HepG2 (cell line): ENCODE measurements around the gene ATE1. TPM values are rescaled to one million over a fixed set of nuclear protein-coding genes. Genes with fewer than 3 reads are reported as not detected.

Experiments used
- ADNP ChIP-seq: sonication (generic); formaldehyde crosslinking; IDR thresholded peaks from 2 replicates; pipeline ENCODE4 v1.4.0; 2020; ENCODE audit warnings: missing genetic modification reagents
- BRCA1 ChIP-seq: sonication (generic); formaldehyde crosslinking; IDR thresholded peaks from 2 replicates; pipeline ENCODE4 v1.4.0; 2020; ENCODE audit warnings: missing genetic modification reagents
- CAMTA2 ChIP-seq: sonication (generic); formaldehyde crosslinking; IDR thresholded peaks from 2 replicates; pipeline ENCODE4 v1.4.0; 2020; ENCODE audit warnings: mild to moderate bottlenecking, missing genetic modification reagents, borderline replicate concordance
- CEBPB ChIP-seq: IDR thresholded peaks from 2 replicates; pipeline ENCODE4 v1.6.1; 2011; ENCODE audit warnings: low read depth, low read length, improper control_type of control experiment, borderline replicate concordance
- DBP ChIP-seq: sonication (generic); formaldehyde crosslinking; IDR thresholded peaks from 2 replicates; pipeline ENCODE4 v1.4.0; 2020; ENCODE audit warnings: missing genetic modification reagents; ENCODE audit errors: not compliant biosample characterization
- ELF1 ChIP-seq: sonication (generic); formaldehyde crosslinking; IDR thresholded peaks from 2 replicates; pipeline ENCODE4 v1.4.0; 2020; ENCODE audit warnings: missing genetic modification reagents
- ERF ChIP-seq: IDR thresholded peaks from 2 replicates; pipeline ENCODE4 v1.6.1; 2018; ENCODE audit warnings: missing biosample characterization, missing genetic modification reagents
- FOXK2 ChIP-seq: fragments of 450-650 bp; IDR thresholded peaks from 2 replicates; pipeline ENCODE4 v1.6.1; 2016
- HCFC1 ChIP-seq: fragments of 150-350 bp; IDR thresholded peaks from 2 replicates; pipeline ENCODE4 v1.6.1; 2014; ENCODE audit warnings: low read depth, low read length
- HOXA5 ChIP-seq: sonication (generic); formaldehyde crosslinking; IDR thresholded peaks from 2 replicates; pipeline ENCODE4 v1.4.0; 2020; ENCODE audit warnings: missing genetic modification reagents
- KDM1A ChIP-seq: IDR thresholded peaks from 2 replicates; pipeline ENCODE4 v1.6.1; 2016; ENCODE audit warnings: missing compliant biosample characterization
- KDM2A ChIP-seq: sonication (generic); formaldehyde crosslinking; IDR thresholded peaks from 2 replicates; pipeline ENCODE4 v1.4.0; 2020; ENCODE audit warnings: low read depth, missing genetic modification reagents, borderline replicate concordance
- KLF12 ChIP-seq: sonication (generic); formaldehyde crosslinking; IDR thresholded peaks from 2 replicates; pipeline ENCODE4 v1.4.0; 2020; ENCODE audit warnings: missing genetic modification reagents, borderline replicate concordance
- MATR3 ChIP-seq: sonication (generic); formaldehyde crosslinking; IDR thresholded peaks from 2 replicates; pipeline ENCODE4 v1.4.0; 2020; ENCODE audit warnings: missing genetic modification reagents
- NR2F1 ChIP-seq, 2 experiments: fragments of 450-650 bp in 1 of 2; formaldehyde crosslinking in 1 of 2; IDR thresholded peaks; 2 replicates each; pipeline versions ENCODE4 v1.5.0 to v1.6.1; 2016 to 2020; ENCODE audit warnings: mild to moderate bottlenecking in 1 of 2, missing compliant biosample characterization in 1 of 2, missing genetic modification reagents in 1 of 2, moderate library complexity in 1 of 2
- NR3C1 ChIP-seq: sonication (generic); formaldehyde crosslinking; IDR thresholded peaks from 2 replicates; pipeline ENCODE4 v1.4.0; 2020; ENCODE audit warnings: missing genetic modification reagents
- SRY ChIP-seq: sonication (generic); formaldehyde crosslinking; IDR thresholded peaks from 2 replicates; pipeline ENCODE4 v1.8.0; 2022; ENCODE audit warnings: mild to moderate bottlenecking, missing genetic modification reagents
- YEATS4 ChIP-seq: sonication (generic); formaldehyde crosslinking; IDR thresholded peaks from 2 replicates; pipeline ENCODE4 v1.4.0; 2020; ENCODE audit warnings: missing genetic modification reagents, borderline replicate concordance
- ZBTB1 ChIP-seq: sonication (generic); formaldehyde crosslinking; IDR thresholded peaks from 2 replicates; pipeline ENCODE4 v1.4.0; 2020; ENCODE audit warnings: missing genetic modification reagents, borderline replicate concordance
- ZC3H13 ChIP-seq: sonication (generic); formaldehyde crosslinking; IDR thresholded peaks from 2 replicates; pipeline ENCODE4 v1.8.1; 2023; ENCODE audit warnings: mild to moderate bottlenecking, missing genetic modification reagents, moderate library complexity
- ZKSCAN8 ChIP-seq: IDR thresholded peaks from 2 replicates; pipeline ENCODE4 v1.6.1; 2016; ENCODE audit warnings: borderline replicate concordance, missing genetic modification reagents, missing compliant biosample characterization
- ZNF124 ChIP-seq: sonication (generic); formaldehyde crosslinking; IDR thresholded peaks from 2 replicates; pipeline ENCODE4 v1.4.0; 2020; ENCODE audit warnings: missing genetic modification reagents
- ZNF441 ChIP-seq: sonication (generic); formaldehyde crosslinking; IDR thresholded peaks from 2 replicates; pipeline ENCODE4 v1.7.0; 2021; ENCODE audit warnings: missing genetic modification reagents, borderline replicate concordance
- ZNF484 ChIP-seq: sonication (generic); formaldehyde crosslinking; IDR thresholded peaks from 2 replicates; pipeline ENCODE4 v1.5.1; 2020; ENCODE audit warnings: mild to moderate bottlenecking, low read depth, missing genetic modification reagents, borderline replicate concordance
- ZNF577 ChIP-seq: sonication (generic); formaldehyde crosslinking; IDR thresholded peaks from 2 replicates; pipeline ENCODE4 v1.4.0; 2020; ENCODE audit warnings: mild to moderate bottlenecking, low read depth, missing genetic modification reagents, borderline replicate concordance
- ZNF589 ChIP-seq: sonication (generic); formaldehyde crosslinking; conservative IDR thresholded peaks from 2 replicates; pipeline ENCODE4 v1.8.0; 2022; ENCODE audit warnings: mild to moderate bottlenecking, moderate library complexity, missing genetic modification reagents
- ZNF781 ChIP-seq: sonication (generic); formaldehyde crosslinking; IDR thresholded peaks from 2 replicates; pipeline ENCODE4 v1.5.1; 2020; ENCODE audit warnings: borderline replicate concordance, mild to moderate bottlenecking, missing genetic modification reagents; ENCODE audit errors: not compliant biosample characterization
- ZSCAN22 ChIP-seq: sonication (generic); formaldehyde crosslinking; IDR thresholded peaks from 2 replicates; pipeline ENCODE4 v1.4.0; 2020; ENCODE audit warnings: mild to moderate bottlenecking, missing genetic modification reagents
- polyA plus RNA-seq, 8 experiments: library from polyadenylated mRNA; depleted of rRNA in 3 of 8; stranded (reverse) in 7 of 8; unstranded in 1 of 8; fragments of >200 nt; fragmentation: Illumina TruSeq in 4 of 8; extraction: Trizol in 4 of 8; gene quantifications; 2 replicates each; pipeline versions ENCODE4 v1.2.1 to v1.2.3, GENCODE V29; 2011 to 2016; ENCODE audit warnings: low read depth in 4 of 8, missing spikeins in 1 of 8, mixed read lengths in 1 of 8; ENCODE audit not compliant: insufficient read depth in 1 of 8
- total RNA-seq, 5 experiments: library from RNA; depleted of rRNA; stranded (reverse); fragments of >200 nt; fragmentation: Illumina TruSeq; extraction: Trizol; gene quantifications; 2 replicates each; pipeline ENCODE4 v1.2.3, GENCODE V29; 2016; ENCODE audit warnings: low read depth in 1 of 5
- TF ChIP-seq, protein P1 (sequence below): sonication (generic); formaldehyde crosslinking; IDR thresholded peaks from 2 replicates; pipeline ENCODE4 v1.5.0; 2020; ENCODE audit warnings: missing genetic modification reagents
- TF ChIP-seq, protein P2 (sequence below): sonication (generic); formaldehyde crosslinking; IDR thresholded peaks from 2 replicates; pipeline ENCODE4 v1.4.0; 2020; ENCODE audit warnings: mild to moderate bottlenecking, missing genetic modification reagents

Gene ATE1
- total and polyA plus RNA-seq, 2 of the 13 experiments (the other 11 are each of a cell fraction or from before 2014, with no cell fraction given) = 17.5 to 42.2 TPM

DNA sequence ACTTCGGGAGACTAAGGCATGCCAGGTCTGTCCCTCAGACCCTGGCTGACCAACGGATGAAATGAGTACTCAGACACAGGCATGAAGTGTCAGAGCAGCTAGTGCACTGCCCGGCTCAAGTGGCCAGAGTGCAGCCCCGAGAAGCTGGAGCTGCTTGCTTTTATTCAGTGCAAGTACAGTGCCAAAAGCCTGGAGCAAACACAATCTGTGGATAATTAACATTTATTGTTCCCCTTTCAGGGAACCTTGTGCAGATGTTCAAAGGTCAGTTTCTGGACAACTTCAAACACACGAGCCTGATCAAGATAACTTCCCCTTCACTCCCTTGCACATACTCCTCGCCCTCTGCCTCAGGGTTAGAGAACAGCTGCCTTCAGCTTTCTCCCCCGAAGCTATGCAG lies 7.9 kb upstream of the ATE1 start (continued):
- TF ChIP-seq ZNF441 (CRISPR knock-in tag) (no peak), ZNF484 (CRISPR knock-in tag) (no peak), KLF12 (CRISPR knock-in tag) (no peak), SRY (CRISPR knock-in tag) (no peak), FOXK2 (no peak), ELF1 (CRISPR knock-in tag) (no peak), HCFC1 (no peak), YEATS4 (CRISPR knock-in tag) (0 out of 2 replicates have a peak, but pooled peaks have one; percentile 28), NR3C1 (CRISPR knock-in tag) (no peak), DBP (no peak), CAMTA2 (no peak), NR2F1 (CRISPR knock-in tag; IDR thresholded peaks at IDR 0.05) (no peak), KDM2A (CRISPR knock-in tag) (peak; percentile 55; the same call in 1 of the 2 replicates), ZKSCAN8 (CRISPR knock-in tag) (0 out of 2 replicates have a peak, but pooled peaks have one; percentile 20), CEBPB (no peak), ERF (peak; percentile 72), ZNF124 (CRISPR knock-in tag) (peak; percentile 60; the same call in 1 of the 2 replicates), ZSCAN22 (CRISPR knock-in tag) (no peak), MATR3 (CRISPR knock-in tag) (no peak), ZNF781 (CRISPR knock-in tag) (no peak), ZNF577 (CRISPR knock-in tag) (no peak), BRCA1 (no peak), HOXA5 (peak; percentile 27; the same call in 1 of the 2 replicates), ADNP (CRISPR knock-in tag) (0 out of 2 replicates have a peak, but pooled peaks have one; percentile 10), ZC3H13 (CRISPR knock-in tag) (0 out of 2 replicates have a peak, but pooled peaks have one; percentile 47), ZBTB1 (no peak), KDM1A (CRISPR knock-in tag) (no peak), ZNF589 (CRISPR knock-in tag) (no peak)
- TF ChIP-seq, protein P1, sequence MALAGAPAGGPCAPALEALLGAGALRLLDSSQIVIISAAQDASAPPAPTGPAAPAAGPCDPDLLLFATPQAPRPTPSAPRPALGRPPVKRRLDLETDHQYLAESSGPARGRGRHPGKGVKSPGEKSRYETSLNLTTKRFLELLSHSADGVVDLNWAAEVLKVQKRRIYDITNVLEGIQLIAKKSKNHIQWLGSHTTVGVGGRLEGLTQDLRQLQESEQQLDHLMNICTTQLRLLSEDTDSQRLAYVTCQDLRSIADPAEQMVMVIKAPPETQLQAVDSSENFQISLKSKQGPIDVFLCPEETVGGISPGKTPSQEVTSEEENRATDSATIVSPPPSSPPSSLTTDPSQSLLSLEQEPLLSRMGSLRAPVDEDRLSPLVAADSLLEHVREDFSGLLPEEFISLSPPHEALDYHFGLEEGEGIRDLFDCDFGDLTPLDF (CRISPR knock-in tag) = no peak
- TF ChIP-seq, protein P2, sequence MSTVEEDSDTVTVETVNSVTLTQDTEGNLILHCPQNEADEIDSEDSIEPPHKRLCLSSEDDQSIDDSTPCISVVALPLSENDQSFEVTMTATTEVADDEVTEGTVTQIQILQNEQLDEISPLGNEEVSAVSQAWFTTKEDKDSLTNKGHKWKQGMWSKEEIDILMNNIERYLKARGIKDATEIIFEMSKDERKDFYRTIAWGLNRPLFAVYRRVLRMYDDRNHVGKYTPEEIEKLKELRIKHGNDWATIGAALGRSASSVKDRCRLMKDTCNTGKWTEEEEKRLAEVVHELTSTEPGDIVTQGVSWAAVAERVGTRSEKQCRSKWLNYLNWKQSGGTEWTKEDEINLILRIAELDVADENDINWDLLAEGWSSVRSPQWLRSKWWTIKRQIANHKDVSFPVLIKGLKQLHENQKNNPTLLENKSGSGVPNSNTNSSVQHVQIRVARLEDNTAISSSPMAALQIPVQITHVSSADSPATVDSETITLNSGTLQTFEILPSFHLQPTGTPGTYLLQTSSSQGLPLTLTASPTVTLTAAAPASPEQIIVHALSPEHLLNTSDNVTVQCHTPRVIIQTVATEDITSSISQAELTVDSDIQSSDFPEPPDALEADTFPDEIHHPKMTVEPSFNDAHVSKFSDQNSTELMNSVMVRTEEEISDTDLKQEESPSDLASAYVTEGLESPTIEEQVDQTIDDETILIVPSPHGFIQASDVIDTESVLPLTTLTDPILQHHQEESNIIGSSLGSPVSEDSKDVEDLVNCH (CRISPR knock-in tag) = no peak
